VCaP (cell line): Measurements from ENCODE around the gene IRX2.

ENCODE experiments used
- H3K27ac ChIP-seq: fragments of 450-650 bp; 2 replicates; pipeline ENCODE4 v1.5.1; 2017
- TF ChIP-seq, protein P1 (sequence below): fragments of 450-650 bp; conservative IDR thresholded peaks from 2 replicates; pipeline ENCODE4 v1.5.1; 2017; ENCODE audit warnings: mild to moderate bottlenecking, moderate library complexity

The IRX2 gene

DNA sequence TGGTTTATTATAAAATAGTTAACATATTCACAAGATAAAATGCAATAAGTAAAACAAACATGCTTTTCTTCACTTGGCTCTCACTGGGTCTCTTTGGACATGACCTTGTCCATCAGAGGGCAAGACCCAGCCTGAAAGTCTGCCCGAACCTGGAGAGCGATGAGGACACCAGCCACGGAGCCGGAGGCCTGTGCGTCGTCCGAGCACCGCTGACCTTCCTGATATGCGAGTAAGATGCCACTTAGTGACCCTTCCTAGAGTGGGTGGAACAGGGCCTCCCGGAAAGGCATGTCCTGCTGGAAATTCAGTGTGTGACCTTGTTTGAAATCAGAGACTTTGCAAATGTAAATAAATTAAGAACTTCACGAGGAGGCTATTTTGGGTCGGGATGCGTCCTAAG lies 52.9 kb downstream of the IRX2 start:
- TF ChIP-seq, protein P1, sequence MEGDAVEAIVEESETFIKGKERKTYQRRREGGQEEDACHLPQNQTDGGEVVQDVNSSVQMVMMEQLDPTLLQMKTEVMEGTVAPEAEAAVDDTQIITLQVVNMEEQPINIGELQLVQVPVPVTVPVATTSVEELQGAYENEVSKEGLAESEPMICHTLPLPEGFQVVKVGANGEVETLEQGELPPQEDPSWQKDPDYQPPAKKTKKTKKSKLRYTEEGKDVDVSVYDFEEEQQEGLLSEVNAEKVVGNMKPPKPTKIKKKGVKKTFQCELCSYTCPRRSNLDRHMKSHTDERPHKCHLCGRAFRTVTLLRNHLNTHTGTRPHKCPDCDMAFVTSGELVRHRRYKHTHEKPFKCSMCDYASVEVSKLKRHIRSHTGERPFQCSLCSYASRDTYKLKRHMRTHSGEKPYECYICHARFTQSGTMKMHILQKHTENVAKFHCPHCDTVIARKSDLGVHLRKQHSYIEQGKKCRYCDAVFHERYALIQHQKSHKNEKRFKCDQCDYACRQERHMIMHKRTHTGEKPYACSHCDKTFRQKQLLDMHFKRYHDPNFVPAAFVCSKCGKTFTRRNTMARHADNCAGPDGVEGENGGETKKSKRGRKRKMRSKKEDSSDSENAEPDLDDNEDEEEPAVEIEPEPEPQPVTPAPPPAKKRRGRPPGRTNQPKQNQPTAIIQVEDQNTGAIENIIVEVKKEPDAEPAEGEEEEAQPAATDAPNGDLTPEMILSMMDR: no peak
- H3K27ac ChIP-seq: no peak overlapping the region

DNA sequence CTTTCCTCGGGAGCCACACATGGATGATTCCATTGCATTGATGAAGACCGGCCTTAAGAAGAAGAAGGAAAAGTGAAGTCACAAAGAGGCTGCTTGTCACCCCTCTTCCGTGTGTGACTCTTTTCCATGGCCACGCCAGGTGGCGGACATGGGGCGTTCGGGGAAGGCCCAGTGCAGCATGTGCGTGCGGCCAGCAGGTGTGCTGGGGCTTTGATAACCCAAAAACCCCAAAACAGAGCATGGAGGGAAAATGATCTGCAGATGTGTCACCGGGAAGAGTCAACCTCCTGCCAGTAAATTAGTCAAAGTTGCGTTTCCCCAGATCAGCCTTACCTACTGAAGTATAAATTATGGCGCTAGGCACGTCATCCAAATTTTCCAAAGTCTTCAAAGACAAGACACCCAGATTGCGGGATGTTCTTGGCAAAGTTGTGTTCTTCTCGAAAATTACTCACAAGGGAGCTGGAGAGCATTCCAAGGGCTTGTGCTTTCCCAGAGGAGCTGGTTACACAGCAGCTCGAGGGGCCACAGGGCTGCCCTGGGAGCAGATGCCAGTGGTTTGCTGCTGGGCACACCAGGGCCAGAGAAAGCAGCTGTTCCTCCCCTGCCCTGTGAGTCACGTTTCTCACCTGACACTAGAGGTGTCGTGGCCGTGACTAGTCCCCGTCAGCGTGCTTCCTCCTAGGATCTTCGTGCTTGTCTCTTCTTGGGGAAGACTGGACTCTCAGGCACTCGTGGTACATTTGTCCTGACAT lies 53.9 kb downstream of the IRX2 start:
- no peak overlapping the region for H3K27ac ChIP-seq
- TF ChIP-seq, protein P1: no peak

DNA sequence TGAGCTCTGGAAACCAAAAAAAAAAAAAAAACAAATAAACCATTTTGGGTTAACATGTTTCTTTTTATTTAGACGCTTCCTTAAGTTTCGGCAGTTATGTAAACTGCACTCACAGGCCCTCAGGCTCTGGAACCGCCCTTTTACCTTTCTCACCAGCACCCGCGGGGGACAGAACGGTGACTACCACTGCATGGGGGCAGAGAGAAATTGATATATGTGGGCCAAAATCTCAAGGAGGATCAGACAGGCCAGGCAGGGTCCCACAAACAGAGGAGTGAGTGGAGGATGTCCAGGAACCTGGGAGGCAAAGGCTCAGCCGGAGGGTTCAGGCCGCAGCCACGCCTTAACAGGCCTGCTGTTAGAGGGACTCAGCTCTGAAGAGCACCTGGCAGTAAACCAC lies 54.4 kb downstream of the IRX2 start:
- TF ChIP-seq, protein P1: no peak
- H3K27ac ChIP-seq: no peak overlapping the region
